Measurements from ENCODE around the gene SCAF8.
"Not testable (repeated sequence)": the region's sequence is repeated elsewhere in the genome, so short reads cannot be mapped to it uniquely, and the experiment has no call there.

SCAF8 gene

DNA sequence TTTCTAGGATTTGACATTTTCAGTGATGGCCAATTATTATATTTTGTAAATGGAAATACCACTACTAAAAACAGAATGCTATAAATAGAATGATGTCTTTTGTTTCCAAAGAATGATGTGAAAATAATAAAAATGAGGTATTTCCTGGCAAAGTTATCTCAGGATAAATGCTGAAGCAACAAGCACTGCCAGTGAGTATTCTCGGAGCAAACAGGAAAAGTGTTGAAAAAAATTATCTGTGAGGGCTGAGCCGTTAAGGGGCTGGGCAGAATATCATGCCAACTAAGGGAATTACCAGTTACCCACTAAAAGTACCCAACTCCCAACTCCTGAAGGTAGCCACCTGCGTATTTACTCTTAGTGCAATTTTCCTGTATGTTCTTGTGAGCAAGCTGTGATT is 23.6 kb upstream of the SCAF8 start:
- FAIRE-seq: no peak
- TF ChIP-seq POLR2A (IDR thresholded peaks at IDR 0.05; ENCODE audit: low read depth, low read length) (no peak), PAX5 (IDR thresholded peaks at IDR 0.05; ENCODE audit: insufficient read depth, low read length, severe bottlenecking) (no peak), POU2F2 (IDR thresholded peaks at IDR 0.05; ENCODE audit: low read depth, low read length) (no peak), SPI1 (IDR thresholded peaks at IDR 0.05; ENCODE audit: low read depth, low read length) (no peak), TAF1 (IDR thresholded peaks at IDR 0.05; ENCODE audit: low read depth, low read length) (no peak), POLR2AphosphoS5 (IDR thresholded peaks at IDR 0.05; ENCODE audit: low read depth, low read length) (no peak)
- no peak for DNase-seq (ENCODE audit: insufficient read length, low spot score)

DNA sequence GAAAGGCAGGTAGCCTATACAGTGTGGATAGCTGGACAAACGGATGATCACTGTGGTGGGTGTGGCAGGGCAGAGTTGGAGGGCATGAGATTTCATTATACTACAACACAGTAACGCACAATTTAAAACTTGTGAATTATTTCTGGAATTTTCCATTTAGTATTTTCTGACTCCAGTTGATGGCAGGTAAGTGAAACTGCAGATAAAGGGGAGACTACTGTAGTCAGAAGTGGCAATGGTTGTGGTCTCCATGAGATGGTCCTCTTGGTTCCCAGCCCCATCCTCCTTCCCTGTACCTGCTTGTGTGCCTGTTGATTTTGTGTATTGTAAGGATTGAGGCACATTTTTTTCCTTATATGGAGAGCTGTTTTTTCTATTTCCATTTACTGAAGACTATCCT is 22.5 kb upstream of the SCAF8 start:
- no peak for FAIRE-seq
- DNase-seq (ENCODE audit: insufficient read length, low spot score): no peak
- TF ChIP-seq POLR2AphosphoS5 (IDR thresholded peaks at IDR 0.05; ENCODE audit: low read depth, low read length) (no peak), POU2F2 (IDR thresholded peaks at IDR 0.05; ENCODE audit: low read depth, low read length) (no peak), TAF1 (IDR thresholded peaks at IDR 0.05; ENCODE audit: low read depth, low read length) (no peak), PAX5 (IDR thresholded peaks at IDR 0.05; ENCODE audit: insufficient read depth, low read length, severe bottlenecking) (no peak), POLR2A (IDR thresholded peaks at IDR 0.05; ENCODE audit: low read depth, low read length) (no peak), SPI1 (IDR thresholded peaks at IDR 0.05; ENCODE audit: low read depth, low read length) (no peak)

DNA sequence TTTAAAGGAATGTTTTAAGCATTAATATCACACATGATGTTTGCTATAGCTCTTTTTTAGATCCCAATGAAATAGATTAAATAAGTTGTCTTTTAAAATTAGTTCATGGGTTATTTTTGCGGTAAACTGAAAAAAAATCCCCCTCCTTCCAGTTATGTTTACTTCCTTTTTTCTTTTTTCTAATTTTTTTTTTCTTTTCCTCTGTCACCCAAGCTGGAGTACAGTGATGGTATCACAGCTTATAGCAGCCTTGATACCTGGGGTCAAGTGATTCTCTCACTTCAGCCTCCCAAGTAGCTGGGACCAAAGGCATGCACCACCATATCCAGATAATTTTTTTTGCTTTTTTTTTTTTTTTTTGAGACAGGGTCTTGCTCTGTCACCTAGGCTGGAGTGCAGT is 17.8 kb upstream of the SCAF8 start:
- DNase-seq (ENCODE audit: insufficient read length, low spot score): no peak
- TF ChIP-seq POU2F2 (IDR thresholded peaks at IDR 0.05; ENCODE audit: low read depth, low read length) (no peak), TAF1 (IDR thresholded peaks at IDR 0.05; ENCODE audit: low read depth, low read length) (no peak), POLR2A (IDR thresholded peaks at IDR 0.05; ENCODE audit: low read depth, low read length) (no peak), SPI1 (IDR thresholded peaks at IDR 0.05; ENCODE audit: low read depth, low read length) (no peak), PAX5 (IDR thresholded peaks at IDR 0.05; ENCODE audit: insufficient read depth, low read length, severe bottlenecking) (no peak)
- no peak for FAIRE-seq

DNA sequence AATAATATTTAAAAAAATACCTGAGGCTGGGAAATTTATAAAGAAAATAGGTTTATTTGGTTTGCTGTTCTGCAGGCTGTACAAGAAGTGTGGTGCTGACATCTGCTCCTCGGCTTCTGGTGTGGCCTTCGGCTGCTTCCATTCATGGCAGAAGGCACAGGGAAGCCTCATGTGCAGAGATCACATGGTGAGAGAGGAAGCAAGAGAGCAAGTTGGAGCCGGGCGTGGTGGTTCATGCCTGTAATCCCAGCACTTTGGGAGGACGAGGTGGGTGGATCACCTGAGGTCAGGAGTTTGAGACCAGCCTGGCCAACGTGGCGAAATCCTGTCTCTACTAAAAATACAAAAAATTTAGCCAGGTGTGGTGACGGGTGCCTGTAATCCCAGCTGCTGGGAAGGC is 16.9 kb upstream of the SCAF8 start:
- not testable (repeated sequence) for FAIRE-seq

DNA sequence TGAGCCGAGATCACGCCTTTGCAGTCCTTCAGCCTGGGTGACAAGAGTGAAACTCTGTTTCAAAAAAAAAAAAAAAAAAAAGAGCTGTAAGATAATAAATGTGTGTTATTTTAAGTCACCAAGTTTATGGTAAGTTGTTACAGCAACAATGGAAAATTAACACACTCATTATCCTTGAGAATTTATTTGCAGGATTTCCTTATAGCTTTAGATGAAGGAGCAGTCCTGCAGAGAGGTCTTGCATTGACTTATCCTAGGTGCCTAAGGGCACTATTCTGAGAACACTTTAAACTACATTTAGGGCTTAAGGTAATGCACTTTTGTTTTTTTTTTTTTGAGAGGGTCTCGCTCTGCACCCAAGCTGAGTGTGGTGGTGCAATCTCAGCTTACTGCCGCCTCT is 13.8 kb upstream of the SCAF8 start:
- DNase-seq (ENCODE audit: insufficient read length, low spot score) (no peak), FAIRE-seq (no peak)
- TF ChIP-seq TAF1 (IDR thresholded peaks at IDR 0.05; ENCODE audit: low read depth, low read length): no peak
- no peak for TF ChIP-seq POLR2A (IDR thresholded peaks at IDR 0.05; ENCODE audit: low read depth, low read length)
- no peak for TF ChIP-seq SPI1 (IDR thresholded peaks at IDR 0.05; ENCODE audit: low read depth, low read length)
- TF ChIP-seq POLR2AphosphoS5 (IDR thresholded peaks at IDR 0.05; ENCODE audit: low read depth, low read length): no peak
- TF ChIP-seq POU2F2 (IDR thresholded peaks at IDR 0.05; ENCODE audit: low read depth, low read length): no peak
- TF ChIP-seq PAX5 (IDR thresholded peaks at IDR 0.05; ENCODE audit: insufficient read depth, low read length, severe bottlenecking): no peak

More for the DNA sequence above, 16.9 kb upstream of the SCAF8 start:
- DNase-seq (ENCODE audit: insufficient read length, low spot score): not testable (repeated sequence)

DNA sequence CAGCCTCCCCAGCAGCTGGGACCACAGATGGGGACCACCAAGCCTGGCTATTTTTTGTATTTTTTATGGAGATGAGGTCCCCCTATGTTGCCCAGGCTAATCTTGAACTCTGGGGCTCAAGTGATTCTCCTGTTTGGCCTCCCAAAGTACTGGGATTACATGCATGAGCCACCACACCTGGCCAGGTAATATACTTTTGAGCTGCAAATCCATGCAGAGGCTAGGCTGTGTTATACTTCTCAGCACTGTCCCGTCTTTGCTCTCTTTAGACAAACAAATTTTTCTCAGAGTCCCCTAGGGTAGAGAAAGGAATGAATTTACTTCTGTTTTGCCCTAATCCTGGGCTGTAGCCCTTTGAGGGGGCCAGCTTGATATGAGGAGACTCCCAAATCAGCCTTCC is 13.4 kb upstream of the SCAF8 start:
- TF ChIP-seq PAX5 (IDR thresholded peaks at IDR 0.05; ENCODE audit: insufficient read depth, low read length, severe bottlenecking): no peak
- TF ChIP-seq SPI1 (IDR thresholded peaks at IDR 0.05; ENCODE audit: low read depth, low read length): no peak
- TF ChIP-seq POLR2AphosphoS5 (IDR thresholded peaks at IDR 0.05; ENCODE audit: low read depth, low read length): no peak
- no peak for TF ChIP-seq POU2F2 (IDR thresholded peaks at IDR 0.05; ENCODE audit: low read depth, low read length)
- no peak for TF ChIP-seq POLR2A (IDR thresholded peaks at IDR 0.05; ENCODE audit: low read depth, low read length)
- TF ChIP-seq TAF1 (IDR thresholded peaks at IDR 0.05; ENCODE audit: low read depth, low read length): no peak
- FAIRE-seq (no peak), DNase-seq (ENCODE audit: insufficient read length, low spot score) (no peak)

DNA sequence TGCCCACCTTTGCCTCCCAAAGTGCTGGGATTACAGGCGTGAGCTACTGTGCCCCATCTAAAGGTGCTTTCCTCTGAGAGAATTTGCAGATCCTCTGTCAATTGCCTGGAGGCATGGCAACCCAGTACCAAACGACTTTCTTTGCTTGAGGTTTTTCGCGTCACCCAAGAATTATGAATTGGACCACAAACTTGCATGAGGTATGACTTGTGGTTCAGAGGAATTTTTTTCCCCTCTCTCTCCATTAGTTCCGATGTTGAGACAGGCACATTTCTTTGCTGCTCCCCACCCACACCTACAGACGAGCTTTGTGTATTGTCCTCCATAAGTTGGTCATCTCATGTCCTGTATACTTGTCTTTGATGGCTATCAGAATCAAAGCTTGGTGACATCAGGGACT is 11.8 kb upstream of the SCAF8 start:
- no peak for TF ChIP-seq POLR2A (IDR thresholded peaks at IDR 0.05; ENCODE audit: low read depth, low read length)
- TF ChIP-seq PAX5 (IDR thresholded peaks at IDR 0.05; ENCODE audit: insufficient read depth, low read length, severe bottlenecking): no peak
- FAIRE-seq (no peak), DNase-seq (ENCODE audit: insufficient read length, low spot score) (no peak)

DNA sequence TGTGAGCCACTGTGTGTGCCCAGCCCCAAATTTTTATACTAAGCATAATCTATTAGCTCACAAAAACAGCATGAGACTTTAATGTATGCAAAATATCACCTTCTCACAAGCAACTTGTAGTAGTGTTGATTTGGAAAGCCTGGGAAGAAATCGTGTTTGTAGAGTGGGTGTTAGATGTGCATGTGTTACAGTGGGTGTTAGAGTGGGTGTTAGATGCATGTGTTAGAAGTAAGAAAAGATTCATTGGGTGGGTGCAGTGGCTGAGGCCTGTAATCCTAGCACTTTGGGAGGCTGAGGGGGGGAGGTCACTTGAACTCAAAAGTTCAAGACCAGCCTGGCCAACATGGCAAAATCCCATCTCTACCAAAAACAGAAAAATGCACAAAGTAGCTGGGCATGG is 6.3 kb upstream of the SCAF8 start:
- TF ChIP-seq POLR2AphosphoS5 (IDR thresholded peaks at IDR 0.05; ENCODE audit: low read depth, low read length) (no peak), POU2F2 (IDR thresholded peaks at IDR 0.05; ENCODE audit: low read depth, low read length) (no peak), SPI1 (IDR thresholded peaks at IDR 0.05; ENCODE audit: low read depth, low read length) (no peak), PAX5 (IDR thresholded peaks at IDR 0.05; ENCODE audit: insufficient read depth, low read length, severe bottlenecking) (no peak), POLR2A (IDR thresholded peaks at IDR 0.05; ENCODE audit: low read depth, low read length) (no peak), TAF1 (IDR thresholded peaks at IDR 0.05; ENCODE audit: low read depth, low read length) (no peak)
- FAIRE-seq (no peak), DNase-seq (ENCODE audit: insufficient read length, low spot score) (no peak)

DNA sequence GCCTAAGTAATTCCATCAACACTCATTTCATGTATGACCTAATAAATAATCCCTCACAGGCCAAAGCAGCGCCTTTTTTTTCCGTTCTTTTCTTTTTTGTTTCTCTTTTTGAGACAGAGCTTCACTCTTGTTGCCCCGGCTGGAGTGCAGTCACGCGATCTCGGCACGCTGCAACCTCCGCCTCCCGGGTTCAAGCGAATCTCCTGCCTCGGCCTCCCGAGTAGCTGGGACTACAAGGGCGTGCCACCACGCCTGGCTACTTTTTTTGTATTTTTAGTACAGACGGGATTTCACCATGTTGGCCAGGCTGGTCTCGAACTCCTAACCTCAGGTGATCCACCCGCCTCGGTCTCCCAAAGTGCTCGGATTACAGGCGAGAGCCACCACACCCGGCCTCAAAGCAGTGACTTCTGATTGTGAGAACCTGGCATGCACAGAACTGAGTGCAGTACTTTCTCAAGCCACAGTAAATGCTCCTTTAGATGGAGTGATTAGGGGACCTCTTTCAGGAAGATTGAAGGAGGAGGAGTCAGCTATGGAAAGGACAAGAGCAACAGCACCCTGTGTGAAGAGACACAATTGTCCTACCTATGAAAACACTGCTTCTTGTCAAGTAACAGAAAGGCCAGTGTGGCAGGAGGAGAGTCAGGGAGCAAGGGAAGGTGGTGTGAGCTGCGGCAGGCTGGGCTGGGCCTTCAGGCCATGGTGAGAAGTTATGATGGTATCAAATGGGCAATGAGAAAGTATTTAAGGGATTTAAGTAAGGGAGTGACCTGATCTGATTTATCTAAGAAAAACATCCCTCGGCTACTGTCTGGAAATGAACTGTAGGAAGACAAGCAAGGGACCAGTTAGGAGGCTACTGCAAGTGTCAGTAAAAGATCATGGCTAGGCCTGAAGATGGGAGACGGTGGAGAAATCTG is 1.7 kb upstream of the SCAF8 start:
- FAIRE-seq (no peak), DNase-seq (ENCODE audit: insufficient read length, low spot score) (no peak)
- TF ChIP-seq SPI1 (IDR thresholded peaks at IDR 0.05; ENCODE audit: low read depth, low read length): no peak
- no peak for TF ChIP-seq PAX5 (IDR thresholded peaks at IDR 0.05; ENCODE audit: insufficient read depth, low read length, severe bottlenecking)
- TF ChIP-seq TAF1 (IDR thresholded peaks at IDR 0.05; ENCODE audit: low read depth, low read length): no peak
- TF ChIP-seq POLR2A (IDR thresholded peaks at IDR 0.05; ENCODE audit: low read depth, low read length): no peak
- no peak for TF ChIP-seq POU2F2 (IDR thresholded peaks at IDR 0.05; ENCODE audit: low read depth, low read length)

DNA sequence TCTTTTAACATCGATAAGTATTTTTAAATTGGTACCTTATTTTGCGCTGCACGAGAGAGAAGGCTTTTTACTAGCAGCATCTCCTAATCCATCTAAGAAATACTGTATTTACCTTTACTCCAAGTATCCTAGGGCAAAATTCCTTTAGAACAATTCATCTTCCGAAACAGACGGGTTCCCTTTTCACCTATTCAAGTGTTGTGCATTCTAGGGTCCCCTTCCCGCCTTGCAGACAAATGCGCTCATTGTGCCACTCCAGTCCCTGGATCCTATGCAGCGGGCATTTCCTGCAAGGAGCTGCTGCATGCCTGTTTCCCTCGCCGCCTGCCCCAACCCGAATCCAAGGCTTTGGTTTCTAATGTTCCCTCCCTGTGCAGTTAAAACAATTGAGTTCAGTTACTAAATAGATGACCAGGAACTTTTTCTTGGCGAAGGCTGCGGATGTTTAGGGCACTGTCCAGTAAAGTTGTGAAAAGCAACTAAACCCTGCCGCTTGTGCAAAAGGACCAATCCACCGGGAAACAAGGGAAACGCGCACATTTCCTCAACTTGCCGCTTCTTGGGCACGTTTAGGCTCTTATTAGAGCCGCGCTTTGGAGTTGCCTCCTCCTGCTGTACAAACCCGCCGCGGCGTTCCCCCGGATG is 556 bp upstream of the SCAF8 start:
- FAIRE-seq (no peak), DNase-seq (ENCODE audit: insufficient read length, low spot score) (peak; percentile 8)
- TF ChIP-seq SPI1 (IDR thresholded peaks at IDR 0.05; ENCODE audit: low read depth, low read length): no peak
- no peak for TF ChIP-seq PAX5 (IDR thresholded peaks at IDR 0.05; ENCODE audit: insufficient read depth, low read length, severe bottlenecking)
